ENCODE measurements around the gene DEFB131B. TPM values are rescaled to one million over a fixed set of nuclear protein-coding genes. Genes with fewer than 3 reads are reported as not detected.
"Not testable (repeated sequence)": the region's sequence is repeated elsewhere in the genome, so short reads cannot be mapped to it uniquely, and the experiment has no call there.

The DEFB131B gene
- total RNA-seq, 1 donor from 2014 or later = not detected

DNA sequence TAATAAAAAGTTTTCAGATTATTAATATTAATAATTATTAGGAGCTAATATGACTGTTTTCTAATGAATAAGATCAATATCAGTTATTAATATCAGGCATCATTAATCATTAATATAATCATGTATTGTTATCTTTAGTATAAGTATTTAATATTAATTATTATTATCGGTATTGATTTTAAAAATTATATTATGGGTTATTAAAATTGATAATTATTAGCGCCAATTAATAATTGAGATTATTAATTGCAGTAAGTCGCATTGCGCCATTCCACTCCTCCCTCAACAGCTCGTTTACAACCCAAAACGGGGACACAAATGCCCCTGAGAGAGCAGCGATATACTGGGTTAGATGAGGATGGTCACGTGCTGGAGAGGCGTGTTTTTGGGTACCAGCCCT lies 30.0 kb downstream of the DEFB131B start:
- intact Hi-C loops (cut with DNase I) = no loop called here
- DNase-seq (ENCODE audit: low spot score) = no peak

DNA sequence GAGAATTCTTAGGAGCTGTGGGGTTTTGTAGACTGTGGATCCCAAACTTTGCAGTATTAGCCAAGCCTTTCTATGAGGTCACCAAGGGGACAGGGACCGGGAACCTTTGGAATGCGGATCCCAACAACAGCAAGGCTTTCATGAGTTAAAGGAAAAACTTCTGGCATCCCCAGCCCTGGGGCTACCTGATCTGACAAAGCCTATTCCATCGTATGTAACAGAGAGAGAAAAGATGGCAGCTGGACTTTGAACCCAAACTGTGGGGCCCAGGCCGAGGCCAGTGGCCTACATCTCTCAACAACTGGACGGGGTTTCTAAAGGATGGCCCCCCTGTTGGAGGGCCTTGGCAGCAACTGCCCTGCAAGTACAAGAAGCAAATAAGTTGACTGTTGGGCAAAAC lies 32.5 kb downstream of the DEFB131B start:
- intact Hi-C loops (cut with DNase I); DNase-seq (ENCODE audit: low spot score): not testable (repeated sequence)

DNA sequence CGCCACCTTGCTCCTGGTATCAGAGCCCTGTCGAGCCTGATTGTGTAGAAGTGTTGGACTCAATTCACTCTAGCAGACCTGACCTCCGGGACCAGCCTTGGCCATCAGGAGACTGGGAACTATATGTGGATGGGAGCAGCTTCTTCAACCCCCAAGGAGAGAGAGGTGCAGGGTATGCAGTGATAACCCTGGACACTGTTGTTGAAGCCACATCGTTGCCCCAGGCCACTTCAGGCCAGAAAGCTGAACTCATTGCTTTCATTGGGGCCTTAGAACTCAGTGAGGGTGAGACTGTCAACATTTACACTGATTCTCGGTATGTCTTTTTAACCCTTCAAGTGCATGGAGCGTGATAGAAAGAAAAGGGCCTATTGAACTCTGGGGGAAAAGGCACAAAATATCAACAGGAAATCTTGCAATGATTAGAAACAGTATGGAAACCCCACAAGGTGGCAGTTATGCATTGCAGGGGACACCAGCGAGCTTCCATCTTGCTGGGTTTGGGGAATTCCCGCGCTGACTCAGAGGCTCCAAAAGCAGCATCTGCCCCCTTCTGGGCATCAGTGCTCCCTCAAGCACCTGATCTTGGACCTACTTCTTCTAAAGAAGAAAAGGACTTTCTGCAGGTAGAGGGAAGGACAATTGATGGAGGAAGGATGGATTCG lies 33.2 kb downstream of the DEFB131B start:
- DNase-seq (ENCODE audit: low spot score) = not testable (repeated sequence)

DNA sequence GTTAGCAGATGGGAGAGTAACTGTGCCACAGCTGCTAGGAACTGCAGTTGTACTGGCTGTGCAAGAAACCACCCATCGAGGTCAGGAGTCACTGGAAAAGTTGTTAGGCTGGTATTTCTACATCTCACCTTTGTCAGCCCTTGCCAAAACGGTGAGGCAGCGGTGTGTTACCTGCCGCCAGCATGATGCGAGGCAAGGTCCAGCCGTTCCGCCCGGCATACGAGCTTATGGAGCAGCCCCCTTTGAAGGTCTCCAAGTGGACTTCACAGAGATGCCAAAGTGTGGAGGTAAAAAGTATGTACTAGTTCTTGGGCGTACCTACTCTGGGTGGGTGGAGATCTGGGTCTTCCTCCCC lies 33.7 kb downstream of the DEFB131B start:
- intact Hi-C loops (cut with DNase I); DNase-seq (ENCODE audit: low spot score): not testable (repeated sequence)

More for the DNA sequence above, 33.2 kb downstream of the DEFB131B start:
- intact Hi-C loops (cut with DNase I) = not testable (repeated sequence)

DNA sequence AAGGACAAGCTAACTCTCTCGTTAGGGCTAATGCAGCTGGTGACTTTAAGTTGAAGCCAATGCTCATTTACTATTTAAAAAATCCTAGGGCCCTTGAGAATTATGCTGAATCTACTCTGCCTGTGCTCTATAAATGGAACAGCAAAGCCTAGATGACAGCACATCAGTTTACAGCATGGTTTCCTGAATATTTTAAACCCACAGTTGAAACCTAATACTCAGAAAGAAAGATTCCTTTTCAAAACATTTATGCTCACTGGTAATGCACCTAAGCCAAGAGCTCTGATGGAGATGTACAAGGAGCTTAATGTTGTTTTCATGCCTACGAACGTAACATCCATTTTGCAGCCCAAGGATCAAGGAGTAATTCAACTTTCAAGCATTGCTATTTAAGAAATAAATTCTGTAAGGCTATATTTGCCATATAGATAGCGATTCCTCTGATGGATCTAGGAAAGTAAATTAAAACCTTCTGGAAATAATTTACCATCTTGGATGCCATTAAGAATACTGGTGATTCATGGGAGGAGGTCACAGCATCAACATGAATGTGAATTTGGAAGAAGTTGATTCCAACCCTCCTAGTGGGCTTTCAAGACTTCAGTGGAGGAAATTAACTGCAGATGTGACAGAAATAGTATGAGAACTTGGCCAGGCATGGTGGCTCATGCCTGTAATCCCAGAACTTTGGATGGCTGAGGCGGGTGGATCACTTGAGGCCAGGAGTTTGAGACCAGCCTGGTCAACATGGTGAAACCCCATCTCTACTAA lies 35.7 kb downstream of the DEFB131B start:
- intact Hi-C loops (cut with DNase I) = no loop called here

DNA sequence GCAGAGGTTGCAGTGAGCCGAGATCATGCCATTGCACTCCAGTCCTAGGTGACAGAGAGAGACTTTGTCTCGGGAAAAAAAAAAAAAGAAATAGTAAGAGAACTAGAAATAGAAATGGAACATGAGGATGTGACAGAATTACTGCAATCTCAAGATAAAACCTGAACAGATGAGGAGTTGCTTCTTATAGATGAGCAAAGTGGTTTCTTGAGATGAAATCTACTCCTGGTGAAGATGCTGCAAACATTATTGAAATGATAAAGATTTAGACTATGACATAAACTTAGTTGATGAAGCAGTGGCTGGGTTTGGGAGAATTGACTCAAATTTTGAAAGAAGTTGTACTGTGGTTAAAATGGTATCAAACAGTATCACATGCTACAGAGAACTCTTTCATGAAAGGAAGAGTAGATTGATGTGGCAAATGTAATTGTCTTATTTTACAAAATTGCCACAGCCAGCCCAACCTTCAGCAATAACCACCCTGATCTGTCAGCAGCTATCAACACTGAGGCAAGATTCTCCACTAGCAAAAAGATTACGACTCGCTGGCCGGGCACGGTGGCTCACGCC lies 36.5 kb downstream of the DEFB131B start:
- DNase-seq (ENCODE audit: low spot score) = no peak
- intact Hi-C loops (cut with DNase I) = no loop called here

More for the DNA sequence above, 35.7 kb downstream of the DEFB131B start:
- DNase-seq (ENCODE audit: low spot score) = no peak

DNA sequence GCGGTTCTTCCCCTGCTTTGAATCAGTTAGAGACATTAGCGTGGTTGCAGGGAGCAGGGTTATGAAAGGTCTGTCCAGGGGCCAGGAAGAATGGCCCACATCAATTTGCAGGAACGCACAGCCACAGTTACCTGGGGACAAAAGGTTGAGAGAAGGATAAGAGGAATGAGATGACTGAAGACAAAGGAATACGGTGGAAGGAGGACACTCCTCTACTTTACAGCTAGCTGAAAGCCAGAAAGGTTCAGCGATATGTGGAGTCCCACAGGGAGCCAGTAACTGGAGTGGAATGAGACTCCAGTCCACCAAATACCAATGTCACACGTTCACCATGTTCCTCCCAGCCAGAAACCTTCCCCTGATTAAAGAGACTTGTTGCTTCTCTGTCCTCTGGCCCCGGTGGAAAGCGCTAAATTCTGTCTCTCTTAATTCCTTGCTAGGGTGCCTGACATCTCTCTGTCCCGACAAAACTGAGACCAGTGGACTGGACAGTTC lies 39.4 kb downstream of the DEFB131B start:
- no peak for DNase-seq (ENCODE audit: low spot score)
- intact Hi-C loops (cut with DNase I) = no loop called here

DNA sequence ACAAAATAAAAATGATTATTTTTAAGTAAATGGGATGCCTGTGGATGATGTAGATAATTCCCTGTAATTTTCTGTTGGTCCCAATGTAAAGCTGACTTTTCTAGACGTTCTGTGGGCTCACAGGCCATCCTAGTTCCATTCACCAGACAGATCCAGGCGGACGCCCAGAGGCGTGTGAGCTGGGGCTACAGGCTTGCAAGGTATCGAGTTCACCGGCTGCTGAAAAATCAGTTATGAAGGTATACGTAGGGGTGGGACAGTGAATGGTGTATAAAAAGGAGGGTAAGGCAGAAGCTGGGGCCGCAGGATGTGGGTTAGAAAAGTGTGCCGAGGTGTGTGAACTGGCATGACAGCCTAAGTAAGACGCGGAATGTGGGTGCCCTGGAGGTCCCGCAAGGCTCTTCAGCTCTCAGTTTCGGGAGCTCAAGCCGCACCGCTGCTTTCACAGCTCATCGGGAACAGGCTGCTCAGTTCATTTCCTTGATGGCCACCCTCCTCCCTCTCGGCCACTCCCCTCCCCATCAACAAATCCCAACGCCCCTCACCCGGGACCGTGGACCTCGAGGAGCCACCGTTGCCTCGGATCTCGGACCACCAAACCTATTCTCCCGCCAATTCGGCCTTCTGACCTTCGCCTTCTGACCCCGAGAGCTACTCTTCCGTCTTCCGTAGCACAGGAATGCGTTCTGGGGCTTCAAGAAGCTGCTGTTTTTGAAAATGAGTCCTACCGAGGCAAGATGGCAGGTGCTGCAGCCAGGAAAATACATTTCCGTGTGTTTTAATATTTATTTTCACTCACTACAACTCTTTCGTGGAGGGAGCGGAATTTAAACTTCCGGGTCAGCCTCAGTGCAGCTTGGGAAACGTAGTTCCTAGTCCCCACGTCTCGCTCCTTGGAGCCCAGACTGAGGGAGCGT lies 49.8 kb downstream of the DEFB131B start, which contains the start of gene XNDC1N:
XNDC1N (minus strand) TSS at position 775 of the 917 bp plus-strand sequence. CDS start 5,241 bp downstream, outside the sequence.
- DNase-seq (ENCODE audit: low spot score) = peak; percentile 87
- intact Hi-C loops (cut with DNase I) = loop anchor here (2.0 kb wide), 1 partner anchor 185 kb away; the partner anchor contains the start of gene ANAPC15

DNA sequence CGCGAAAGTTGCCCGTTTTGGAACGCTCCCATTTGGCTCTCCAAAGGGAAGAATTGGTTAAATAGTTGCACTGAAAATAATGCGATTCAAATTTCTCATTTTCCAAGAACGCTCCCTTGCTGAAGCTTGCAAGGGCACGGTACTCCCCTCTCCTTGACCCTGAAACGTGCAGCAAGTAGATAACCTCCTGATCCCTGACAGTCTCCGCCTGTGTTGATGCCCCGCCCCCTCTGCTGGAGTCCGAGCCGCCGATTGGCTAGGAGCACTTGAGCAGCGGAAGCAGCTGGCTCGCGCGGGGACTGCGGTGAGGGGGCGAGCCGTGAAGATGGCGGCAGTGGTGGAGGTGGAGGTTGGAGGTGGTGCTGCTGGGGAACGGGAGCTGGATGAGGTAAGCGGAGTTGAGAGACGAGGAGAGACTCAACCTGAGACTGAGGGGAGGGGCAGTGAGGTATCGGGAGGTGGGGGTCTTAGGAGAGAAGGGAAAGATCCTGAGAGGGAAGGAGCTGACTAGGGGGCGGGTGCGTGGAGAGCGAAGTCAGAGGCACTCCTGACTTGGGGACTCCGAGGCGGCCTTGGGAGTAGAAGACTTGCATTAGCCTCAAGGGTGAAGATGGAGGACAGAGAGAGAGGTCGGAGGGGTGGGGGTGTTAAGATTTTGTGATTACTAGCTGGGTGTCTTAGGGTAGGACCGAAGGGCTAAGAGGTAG lies 50.6 kb downstream of the DEFB131B start, which contains the start of gene RNF121:
RNF121 (plus strand) TSS at position 310 of the 707 bp plus-strand sequence; CDS start at position 326, 16 bp downstream.
- peak; percentile 98 for DNase-seq (ENCODE audit: low spot score)
- intact Hi-C loops (cut with DNase I) = loop anchor here (2.0 kb wide), 1 partner anchor 184 kb away; the partner anchor contains the start of gene ANAPC15

DNA sequence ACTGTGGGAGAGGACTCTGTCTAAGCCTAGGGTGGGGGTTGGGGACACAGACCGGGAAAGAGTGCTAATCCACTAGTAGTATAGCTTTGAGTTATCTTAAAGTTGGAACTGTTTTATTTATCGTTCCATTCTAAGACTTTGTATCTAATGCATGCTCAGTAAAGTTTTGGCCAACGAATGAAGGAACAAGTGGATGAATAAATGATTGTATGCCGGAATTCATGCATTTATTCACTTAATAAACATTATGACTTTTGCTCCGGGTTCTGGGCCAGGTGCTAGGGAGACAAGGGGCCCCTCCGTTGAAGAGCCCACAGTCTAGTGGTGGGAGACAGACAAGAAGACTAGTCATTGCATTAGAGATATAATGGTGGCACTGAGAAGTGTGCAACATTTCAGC lies 51.2 kb downstream of the DEFB131B start:
- intact Hi-C loops (cut with DNase I) = loop anchor here (2.0 kb wide), 1 partner anchor 183 kb away; the partner anchor contains the start of gene ANAPC15
- no peak for DNase-seq (ENCODE audit: low spot score)

DNA sequence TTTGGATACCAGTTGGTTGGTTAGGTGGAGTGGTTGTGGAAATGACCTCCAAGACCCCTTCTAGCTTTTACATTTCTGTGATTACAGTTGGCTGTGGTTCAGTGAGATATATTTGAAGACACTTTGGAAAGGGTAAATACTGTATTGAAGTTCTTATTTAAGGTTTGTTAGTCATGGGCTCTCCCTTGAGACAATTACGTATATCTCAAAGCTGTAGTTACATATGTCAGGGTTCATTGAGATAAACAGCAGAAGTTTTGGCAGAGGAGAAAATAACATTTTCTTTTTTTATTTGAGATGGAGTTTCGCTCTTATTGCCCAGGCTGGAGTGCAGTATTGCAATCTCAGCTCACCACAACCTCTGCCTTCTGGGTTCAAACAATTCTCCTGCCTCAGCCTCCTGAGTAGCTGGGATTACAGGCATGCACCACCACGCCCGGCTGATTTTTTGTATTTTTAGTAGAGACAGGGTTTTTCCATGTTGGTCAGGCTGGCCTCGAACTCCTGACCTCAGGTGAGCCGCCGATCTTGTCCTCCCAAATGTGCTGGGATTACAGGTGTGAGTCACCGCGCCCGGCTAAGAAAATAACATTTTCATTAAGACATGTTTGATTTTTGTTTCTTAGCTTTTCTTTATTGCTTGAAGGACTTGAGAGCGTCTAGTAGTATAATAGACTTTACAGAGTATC lies 52.4 kb downstream of the DEFB131B start:
- intact Hi-C loops (cut with DNase I) = no loop called here
- DNase-seq (ENCODE audit: low spot score) = no peak

DNA sequence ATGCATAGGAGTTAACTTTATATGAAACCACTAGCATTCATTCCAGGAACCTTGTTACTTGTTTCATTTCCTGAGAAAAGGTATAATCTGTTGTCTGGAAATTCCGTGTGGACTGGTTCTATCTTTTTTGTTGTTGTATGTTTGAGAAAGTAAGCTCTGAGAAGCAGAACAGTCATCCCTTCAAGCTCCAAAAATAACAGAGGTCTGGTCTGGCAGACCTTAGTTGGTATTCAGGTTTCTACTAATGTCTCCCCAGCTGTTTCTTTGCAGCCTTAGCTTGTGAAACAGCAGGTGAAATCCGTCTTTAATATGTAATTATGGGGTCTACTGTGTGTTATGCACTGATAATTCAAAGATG lies 53.0 kb downstream of the DEFB131B start:
- no peak for DNase-seq (ENCODE audit: low spot score)
- intact Hi-C loops (cut with DNase I) = no loop called here

DNA sequence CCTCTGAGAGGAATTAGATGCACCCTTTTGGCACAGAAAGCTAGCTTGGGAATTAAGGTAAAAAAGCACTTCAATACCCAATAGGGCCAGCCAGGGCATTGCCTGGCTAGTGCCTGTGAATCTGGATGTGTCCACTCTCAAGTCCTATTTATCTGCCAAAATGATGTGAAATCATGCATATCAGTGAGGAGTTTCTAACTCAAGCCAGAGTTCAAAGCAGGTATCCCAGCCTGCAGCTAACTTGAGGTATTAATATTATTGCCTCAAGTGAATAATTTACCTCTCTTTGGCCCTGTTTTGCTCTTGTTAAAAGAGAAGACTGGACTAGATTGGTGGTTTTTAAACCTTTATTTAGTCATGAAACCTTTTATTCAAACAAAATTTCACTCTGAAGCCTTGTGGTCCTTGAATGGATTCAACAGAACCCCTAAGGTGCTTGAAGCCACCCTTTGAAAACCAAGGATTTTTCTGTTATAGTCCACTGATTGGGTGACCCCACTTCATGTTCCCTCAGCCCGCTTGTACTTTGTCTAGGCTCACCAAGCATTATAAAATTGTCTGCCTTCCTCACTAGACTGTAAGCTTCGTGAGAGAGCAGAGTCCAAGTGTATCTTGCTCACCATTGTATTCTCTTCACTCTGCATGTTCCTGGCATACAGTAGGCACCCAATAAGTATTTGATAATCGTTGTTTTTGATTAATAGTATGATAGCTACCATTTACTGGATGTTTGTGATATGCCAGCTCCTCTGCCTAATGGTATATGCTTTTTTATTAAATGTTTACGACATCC lies 55.1 kb downstream of the DEFB131B start:
- intact Hi-C loops (cut with DNase I) = no loop called here
- DNase-seq (ENCODE audit: low spot score) = no peak
